Ishikawa (cell line): ENCODE measurements around the gene CDKN1A.

ENCODE experiments used
- CEBPB ChIP-seq: IDR thresholded peaks from 2 replicates; pipeline ENCODE4 v1.6.1; 2012
- CREB1 ChIP-seq: IDR thresholded peaks from 2 replicates; pipeline ENCODE4 v1.6.1; 2012; ENCODE audit warnings: low read depth
- EGR1 ChIP-seq: IDR thresholded peaks from 2 replicates; pipeline ENCODE4 v1.6.1; 2012
- EP300 ChIP-seq: IDR thresholded peaks from 2 replicates; pipeline ENCODE4 v1.6.1; 2012; ENCODE audit warnings: borderline replicate concordance
- FOXM1 ChIP-seq: IDR thresholded peaks from 2 replicates; pipeline ENCODE4 v1.6.1; 2012; ENCODE audit warnings: low read depth, borderline replicate concordance
- MAX ChIP-seq: IDR thresholded peaks from 2 replicates; pipeline ENCODE4 v1.6.1; 2012
- NFIC ChIP-seq: IDR thresholded peaks from 2 replicates; pipeline ENCODE4 v1.6.1; 2012
- RAD21 ChIP-seq: IDR thresholded peaks from 2 replicates; pipeline ENCODE4 v1.6.1; 2012; ENCODE audit warnings: low read depth
- REST ChIP-seq: IDR thresholded peaks from 2 replicates; pipeline ENCODE4 v1.6.1; 2012; ENCODE audit warnings: low read depth, mild to moderate bottlenecking
- TAF1 ChIP-seq: IDR thresholded peaks from 2 replicates; pipeline ENCODE4 v1.6.1; 2012; ENCODE audit warnings: low read depth, mild to moderate bottlenecking
- TCF12 ChIP-seq: IDR thresholded peaks from 2 replicates; pipeline ENCODE4 v1.6.1; 2012; ENCODE audit warnings: low read depth
- TEAD4 ChIP-seq: IDR thresholded peaks from 2 replicates; pipeline ENCODE4 v1.6.1; 2012
- USF1 ChIP-seq: IDR thresholded peaks from 2 replicates; pipeline ENCODE4 v1.6.1; 2012
- YY1 ChIP-seq: IDR thresholded peaks from 2 replicates; pipeline ENCODE4 v1.6.1; 2012; ENCODE audit warnings: low read depth
- ZBTB7A ChIP-seq: IDR thresholded peaks from 2 replicates; pipeline ENCODE4 v1.6.1; 2012; ENCODE audit warnings: low read depth

Gene CDKN1A

GRCh38 chr6:36727505-36728021, 49.0 kb downstream of the CDKN1A start:
- TF ChIP-seq REST: no peak
- TF ChIP-seq EGR1: no peak
- TF ChIP-seq MAX: no peak
- no peak for TF ChIP-seq USF1
- TF ChIP-seq YY1: no peak
- TF ChIP-seq NFIC: no peak
- no peak for TF ChIP-seq TEAD4
- TF ChIP-seq TAF1: no peak
- no peak for TF ChIP-seq TCF12
- no peak for TF ChIP-seq FOXM1
- TF ChIP-seq EP300: no peak
- no peak for TF ChIP-seq ZBTB7A
- no peak for TF ChIP-seq CEBPB
- TF ChIP-seq CREB1: no peak
- no peak for TF ChIP-seq RAD21

GRCh38 chr6:36728289-36729160, 50.0 kb downstream of the CDKN1A start:
- TF ChIP-seq CREB1 (no peak), ZBTB7A (no peak), TEAD4 (no peak), TCF12 (no peak), YY1 (no peak), USF1 (no peak)

GRCh38 chr6:36729161-36729524, 50.6 kb downstream of the CDKN1A start:
- TF ChIP-seq TCF12: no peak
- TF ChIP-seq YY1: no peak
- no peak for TF ChIP-seq FOXM1
- TF ChIP-seq MAX: no peak
- TF ChIP-seq NFIC: no peak
- no peak for TF ChIP-seq EGR1
- TF ChIP-seq TEAD4: no peak
- no peak for TF ChIP-seq CEBPB
- TF ChIP-seq EP300: no peak
- no peak for TF ChIP-seq CREB1
- TF ChIP-seq ZBTB7A: no peak
- no peak for TF ChIP-seq TAF1
- TF ChIP-seq USF1: no peak
- TF ChIP-seq RAD21: no peak
- no peak for TF ChIP-seq REST

- TF ChIP-seq REST (no peak), CEBPB (no peak), EGR1 (no peak)
Observed at GRCh38 chr6:36730424-36731380, 52.2 kb downstream of the CDKN1A start.
